IMR-90 (cell line): ENCODE measurements around the gene TDRKH. TPM values are rescaled to one million over a fixed set of nuclear protein-coding genes. Genes with fewer than 3 reads are reported as not detected.

Source experiments
- ATAC-seq: fragments of 200-7000 bp; cut with Tn5 transposase; 2 replicates; pipeline ENCODE4 v1.9.1; 2020; ENCODE audit warnings: low read depth, mild to moderate bottlenecking, moderate library complexity
- BruUV-seq: library from RNA; stranded (reverse); fragments of 400-500 nt; replicated peaks from 2 replicates; lab custom pipeline; 2021; lab: Mats Ljungman, UMichigan
- CTCF ChIA-PET: fragments of 300-600 bp; formaldehyde crosslinking; extraction: SDS; loops from one replicate; lab custom pipeline; 2021; ENCODE audit warnings: antibody characterized with exemption; lab: Yijun Ruan, JAX
- POLR2A ChIA-PET: fragments of 300-600 bp; sonication (Branson Sonifier 250); formaldehyde crosslinking; loops from one replicate; lab custom pipeline; 2022; ENCODE audit warnings: antibody characterized with exemption; ENCODE audit not compliant: unreplicated experiment; lab: Charles Lee
- DNase-seq: peaks from one replicate; pipeline ENCODE4 v3.0.0; 2013
- H2AFZ ChIP-seq: replicated peaks from 2 replicates; pipeline ENCODE3; 2013; ENCODE audit warnings: low read length, mild to moderate bottlenecking; ENCODE audit not compliant: poor library complexity
- H2AK5ac ChIP-seq: 2 replicates; pipeline ENCODE4 v1.6.1; 2013; ENCODE audit warnings: low read depth, low read length, inconsistent platforms
- H2AK9ac ChIP-seq: replicated peaks from 2 replicates; pipeline ENCODE3; 2013; ENCODE audit warnings: mild to moderate bottlenecking, low read depth, low read length, moderate library complexity; ENCODE audit not compliant: poor library complexity
- H2BK120ac ChIP-seq: 2 replicates; pipeline ENCODE4 v1.6.1; 2013; ENCODE audit warnings: low read depth, low read length, inconsistent platforms
- H2BK15ac ChIP-seq: 3 replicates; pipeline ENCODE4 v1.6.1; 2013; ENCODE audit warnings: low read depth, low read length, inconsistent platforms
- H2BK20ac ChIP-seq: 2 replicates; pipeline ENCODE4 v1.6.1; 2013; ENCODE audit warnings: low read depth, mild to moderate bottlenecking, inconsistent platforms, low read length, moderate library complexity
- H2BK5ac ChIP-seq: 2 replicates; pipeline ENCODE4 v1.6.1; 2013; ENCODE audit warnings: mild to moderate bottlenecking, low read depth, low read length, inconsistent platforms; ENCODE audit not compliant: poor library complexity, severe bottlenecking
- H3K14ac ChIP-seq: replicated peaks from 2 replicates; pipeline ENCODE4 v1.6.1; 2013; ENCODE audit warnings: low read depth, low read length, inconsistent platforms
- H3K18ac ChIP-seq: 2 replicates; pipeline ENCODE4 v1.6.1; 2013; ENCODE audit warnings: low read depth, low read length, control low read depth
- H3K23ac ChIP-seq: 2 replicates; pipeline ENCODE4 v1.6.1; 2013; ENCODE audit warnings: low read depth, low read length, inconsistent platforms
- H3K27ac ChIP-seq: 2 replicates; pipeline ENCODE4 v1.5.1; 2013; ENCODE audit warnings: mild to moderate bottlenecking, control low read depth, low read length; ENCODE audit not compliant: insufficient read depth
- H3K27me3 ChIP-seq: 2 replicates; pipeline ENCODE4 v1.6.1; 2013; ENCODE audit warnings: low read length; ENCODE audit not compliant: control insufficient read depth, insufficient read depth
- H3K36me3 ChIP-seq: 2 replicates; pipeline ENCODE4 v1.6.1; 2013; ENCODE audit warnings: low read length, mixed read lengths; ENCODE audit not compliant: control insufficient read depth, insufficient read depth
- H3K4ac ChIP-seq: 2 replicates; pipeline ENCODE4 v1.6.1; 2013; ENCODE audit warnings: low read depth, low read length, inconsistent platforms
- H3K4me1 ChIP-seq: 2 replicates; pipeline ENCODE4 v1.6.1; 2013; ENCODE audit warnings: low read length, mixed read lengths; ENCODE audit not compliant: control insufficient read depth, insufficient read depth
- H3K4me2 ChIP-seq: 2 replicates; pipeline ENCODE4 v1.6.1; 2013; ENCODE audit warnings: low read depth, mild to moderate bottlenecking, control low read depth, low read length, moderate library complexity
- H3K4me3 ChIP-seq: 2 replicates; pipeline ENCODE4 v1.5.1; 2013; ENCODE audit warnings: low read depth, mild to moderate bottlenecking, control low read depth, low read length, moderate library complexity; ENCODE audit not compliant: insufficient read depth
- H3K56ac ChIP-seq: 2 replicates; pipeline ENCODE4 v1.6.1; 2013; ENCODE audit warnings: low read length, inconsistent platforms; ENCODE audit not compliant: insufficient read depth; ENCODE audit errors: extremely low read depth
- H3K79me1 ChIP-seq, 2 experiments: 2 replicates each; pipeline ENCODE4 v1.6.1; 2013; ENCODE audit warnings: low read length in 2 of 2, inconsistent platforms in 1 of 2, low read depth in 1 of 2
- H3K9ac ChIP-seq: 2 replicates; pipeline ENCODE4 v1.6.1; 2013; ENCODE audit warnings: low read depth, low read length, control low read depth
- H3K9me1 ChIP-seq: 2 replicates; pipeline ENCODE4 v1.6.1; 2013; ENCODE audit warnings: low read length, inconsistent platforms; ENCODE audit not compliant: insufficient read depth
- H3K9me3 ChIP-seq: 2 replicates; pipeline ENCODE4 v1.6.1; 2013; ENCODE audit warnings: low read length; ENCODE audit not compliant: control insufficient read depth, insufficient read depth
- H4K20me1 ChIP-seq: 2 replicates; pipeline ENCODE4 v1.6.1; 2013; ENCODE audit warnings: low read length, inconsistent platforms; ENCODE audit not compliant: insufficient read depth
- H4K5ac ChIP-seq: 2 replicates; pipeline ENCODE4 v1.6.1; 2013; ENCODE audit warnings: mild to moderate bottlenecking, low read depth, low read length, control low read depth
- H4K8ac ChIP-seq, 2 experiments: 2 replicates each; pipeline ENCODE4 v1.6.1; 2013; ENCODE audit warnings: low read depth in 2 of 2, low read length in 2 of 2, control low read depth in 1 of 2, inconsistent platforms in 1 of 2
- H4K91ac ChIP-seq: 2 replicates; pipeline ENCODE4 v1.6.1; 2013; ENCODE audit warnings: low read depth, low read length, inconsistent platforms; ENCODE audit not compliant: insufficient read depth
- CHD1 ChIP-seq: IDR thresholded peaks from 2 replicates; pipeline ENCODE4 v1.6.1; 2012; ENCODE audit warnings: low read depth, low read length, improper control_type of control experiment
- CTCF ChIP-seq: conservative IDR thresholded peaks from 2 replicates; pipeline ENCODE4 v1.5.1; 2012; ENCODE audit warnings: mild to moderate bottlenecking, low read depth, low read length, improper control_type of control experiment
- ELK1 ChIP-seq: fragments of 150-350 bp; IDR thresholded peaks from 2 replicates; pipeline ENCODE4 v1.6.1; 2016; ENCODE audit warnings: low read depth, mild to moderate bottlenecking, low read length, moderate library complexity, borderline replicate concordance
- MAFK ChIP-seq: IDR thresholded peaks from 2 replicates; pipeline ENCODE4 v1.6.1; 2012; ENCODE audit warnings: low read depth, low read length, improper control_type of control experiment
- MXI1 ChIP-seq: IDR thresholded peaks from 2 replicates; pipeline ENCODE4 v1.6.1; 2012; ENCODE audit warnings: low read depth, mild to moderate bottlenecking, low read length, moderate library complexity, borderline replicate concordance
- RCOR1 ChIP-seq: IDR thresholded peaks from 2 replicates; pipeline ENCODE4 v1.6.1; 2012; ENCODE audit warnings: mild to moderate bottlenecking, low read length, improper control_type of control experiment; ENCODE audit not compliant: insufficient replicate concordance
- WGBS, 2 experiments: methylation state at CpG; one replicate each; pipeline versions ENCODE4 v1.1.5 to v1.1.7; 2013; ENCODE audit warnings: missing lambda C conversion rate in 2 of 2; ENCODE audit not compliant: insufficient read length in 1 of 2; ENCODE audit errors: extremely low coverage in 2 of 2; 5-methylcytosine and 5-hydroxymethylcytosine counted together
- dilution Hi-C: fragments of 300-500 bp; cut with HindIII; formaldehyde crosslinking; loops from one replicate; pipeline ENCODE4 v1.14.3; 2018; ENCODE audit warnings: low sequenced_read_pairs; ENCODE audit not compliant: unreplicated experiment
- in situ Hi-C: fragments of 300-500 bp; cut with MboI; formaldehyde crosslinking; loops from 3 replicates; pipeline ENCODE4 v1.14.3; 2019; ENCODE audit warnings: low sequenced_read_pairs, inconsistent platforms, mixed read lengths
- intact Hi-C: fragments of 100-400 bp; cut with micrococcal nuclease; formaldehyde crosslinking; loops from 2 replicates; pipeline ENCODE4 v1.10.0; 2022
- polyA plus RNA-seq, 3 experiments: library from polyadenylated mRNA; depleted of rRNA; stranded (reverse); fragments of >200 nt; gene quantifications; 2 replicates each; pipeline ENCODE4 v1.2.3, GENCODE V29; 2012; ENCODE audit warnings: low replicate concordance in 1 of 3
- total RNA-seq: library from RNA; depleted of rRNA; stranded (reverse); fragments of >200 nt; gene quantifications from 2 replicates; pipeline ENCODE4 v1.2.3, GENCODE V29; 2012

TDRKH gene
- total and polyA plus RNA-seq, 2 of the 4 experiments (the other 2 are of a cell fraction) = 1.2 to 2.2 TPM

- TF ChIP-seq CHD1 = no peak
- no peak for TF ChIP-seq ELK1
These were observed 32.1 kb upstream of the TDRKH start (continued) for GRCh38 chr1:151822404-151822803.

- H2BK15ac ChIP-seq = no peak overlapping the region
- no peak for ATAC-seq
- H3K4ac ChIP-seq = no peak overlapping the region
- BruUV-seq = no TSS peak
- H4K8ac ChIP-seq = no peak overlapping the region
- H2BK120ac ChIP-seq = no peak overlapping the region
- in situ Hi-C loops = no loop called here
- no peaks in the 10 kb centered on the region for H3K79me1 ChIP-seq
- no peak overlapping the region for H3K27ac ChIP-seq
- H3K9ac ChIP-seq = no peak overlapping the region
- no peak overlapping the region for H2AFZ ChIP-seq
- peaks cover 75% of the 10 kb centered on the region for H3K27me3 ChIP-seq
- dilution Hi-C loops = no loop called here
- no peak overlapping the region for H3K18ac ChIP-seq
- H3K9me1 ChIP-seq = no peaks in the 10 kb centered on the region
- H2AK5ac ChIP-seq = no peak overlapping the region
- no peak overlapping the region for H2BK20ac ChIP-seq
- no peaks in the 10 kb centered on the region for H3K9me3 ChIP-seq
- no peak overlapping the region for H2BK5ac ChIP-seq
- H3K14ac ChIP-seq = no peak overlapping the region
- no peaks in the 10 kb centered on the region for H4K20me1 ChIP-seq
- H4K5ac ChIP-seq = no peak overlapping the region
- H4K91ac ChIP-seq = no peak overlapping the region
- no CpG with 5 or more reads among the region's 2 CpGs for WGBS, 2 experiments
- TF ChIP-seq RCOR1 (no peak), MAFK (no peak), CTCF (no peak), MXI1 (no peak)
- H3K4me2 ChIP-seq = no peak overlapping the region
- no peak overlapping the region for H3K4me3 ChIP-seq
- intact Hi-C loops = no loop called here
- no peak for DNase-seq
- H3K23ac ChIP-seq = no peak overlapping the region
- ChIA-PET POLR2A (no interaction called here), CTCF (no interaction called here)
- no peak overlapping the region for H2AK9ac ChIP-seq
- H3K36me3 ChIP-seq = no peaks in the 10 kb centered on the region
- H3K56ac ChIP-seq = no peak overlapping the region
- no peaks in the 10 kb centered on the region for H3K4me1 ChIP-seq
These were observed 30.6 kb upstream of the TDRKH start for GRCh38 chr1:151820940-151821339.
